AG04449 (cell line): ENCODE measurements around the gene DOK5.

Experiments used
- CTCF ChIA-PET: fragments of 350-600 bp; formaldehyde crosslinking; extraction: SDS; loops from one replicate; lab custom pipeline; 2021; ENCODE audit warnings: antibody characterized with exemption; lab: Yijun Ruan, JAX
- POLR2A ChIA-PET: fragments of 400-600, 350-600 bp; formaldehyde crosslinking; extraction: SDS; loops from one replicate; lab custom pipeline; 2020; ENCODE audit warnings: antibody characterized with exemption, inconsistent platforms; lab: Yijun Ruan, JAX
- DNase-seq: peaks from one replicate; pipeline ENCODE4 v3.0.0-alpha.2; 2010; ENCODE audit warnings: low read depth, low spot score
- H3K4me3 ChIP-seq: 2 replicates; pipeline ENCODE4 v1.5.1; 2011; ENCODE audit warnings: low read depth, mild to moderate bottlenecking, control low read depth, low read length
- TF ChIP-seq, protein P1 (sequence below): IDR thresholded peaks from one replicate; pipeline ENCODE4 v1.5.1; 2011; ENCODE audit warnings: mild to moderate bottlenecking, moderate library complexity, low read length, control low read depth, inconsistent platforms; ENCODE audit not compliant: insufficient read depth; ENCODE audit errors: missing control alignments

The DOK5 gene

DNA sequence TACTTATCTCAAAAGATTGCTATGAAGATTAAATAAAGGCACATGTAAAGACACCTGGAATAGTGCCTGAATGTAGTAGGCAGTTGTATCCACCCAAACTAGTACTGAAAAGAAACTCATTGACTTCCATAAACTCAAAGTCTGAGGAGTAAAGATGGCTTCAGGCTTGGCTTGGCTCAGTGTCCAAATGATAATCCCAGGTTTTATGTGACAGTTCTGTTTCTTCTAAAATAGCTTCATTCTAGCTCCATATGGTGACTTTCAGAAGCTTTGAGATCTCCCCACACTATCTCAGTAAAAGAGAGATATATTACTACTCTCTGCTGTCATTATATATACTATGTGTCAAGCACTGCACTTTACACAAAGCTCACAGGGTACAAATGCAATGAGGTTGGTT, 121.3 kb downstream of the DOK5 start:
- ChIA-PET POLR2A (no interaction called here), CTCF (no interaction called here)
- TF ChIP-seq, protein P1, sequence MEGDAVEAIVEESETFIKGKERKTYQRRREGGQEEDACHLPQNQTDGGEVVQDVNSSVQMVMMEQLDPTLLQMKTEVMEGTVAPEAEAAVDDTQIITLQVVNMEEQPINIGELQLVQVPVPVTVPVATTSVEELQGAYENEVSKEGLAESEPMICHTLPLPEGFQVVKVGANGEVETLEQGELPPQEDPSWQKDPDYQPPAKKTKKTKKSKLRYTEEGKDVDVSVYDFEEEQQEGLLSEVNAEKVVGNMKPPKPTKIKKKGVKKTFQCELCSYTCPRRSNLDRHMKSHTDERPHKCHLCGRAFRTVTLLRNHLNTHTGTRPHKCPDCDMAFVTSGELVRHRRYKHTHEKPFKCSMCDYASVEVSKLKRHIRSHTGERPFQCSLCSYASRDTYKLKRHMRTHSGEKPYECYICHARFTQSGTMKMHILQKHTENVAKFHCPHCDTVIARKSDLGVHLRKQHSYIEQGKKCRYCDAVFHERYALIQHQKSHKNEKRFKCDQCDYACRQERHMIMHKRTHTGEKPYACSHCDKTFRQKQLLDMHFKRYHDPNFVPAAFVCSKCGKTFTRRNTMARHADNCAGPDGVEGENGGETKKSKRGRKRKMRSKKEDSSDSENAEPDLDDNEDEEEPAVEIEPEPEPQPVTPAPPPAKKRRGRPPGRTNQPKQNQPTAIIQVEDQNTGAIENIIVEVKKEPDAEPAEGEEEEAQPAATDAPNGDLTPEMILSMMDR: no peak
- no peak overlapping the region for H3K4me3 ChIP-seq
- no peak for DNase-seq

DNA sequence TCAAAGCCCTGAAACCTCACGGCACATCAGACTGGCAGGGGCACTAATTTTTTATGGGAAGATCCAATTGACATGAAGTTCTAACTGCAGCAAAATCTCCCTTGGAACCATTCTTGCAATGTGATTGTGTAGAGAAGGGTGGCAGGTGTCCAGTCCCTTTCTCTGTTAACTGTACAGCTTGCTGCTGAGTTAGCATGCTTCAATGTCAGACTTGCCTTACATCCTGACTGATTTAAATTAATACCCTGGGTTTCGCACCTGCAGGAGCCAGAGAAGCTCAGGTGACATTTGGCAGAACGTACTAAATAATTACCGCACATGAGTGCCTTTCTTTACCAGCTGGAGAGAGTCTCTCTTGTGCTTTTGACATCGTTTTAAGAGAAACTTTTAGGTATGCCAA, 123.0 kb downstream of the DOK5 start:
- no peak for DNase-seq
- H3K4me3 ChIP-seq: no peak overlapping the region
- ChIA-PET POLR2A (no interaction called here), CTCF (no interaction called here)
- TF ChIP-seq, protein P1: no peak

DNA sequence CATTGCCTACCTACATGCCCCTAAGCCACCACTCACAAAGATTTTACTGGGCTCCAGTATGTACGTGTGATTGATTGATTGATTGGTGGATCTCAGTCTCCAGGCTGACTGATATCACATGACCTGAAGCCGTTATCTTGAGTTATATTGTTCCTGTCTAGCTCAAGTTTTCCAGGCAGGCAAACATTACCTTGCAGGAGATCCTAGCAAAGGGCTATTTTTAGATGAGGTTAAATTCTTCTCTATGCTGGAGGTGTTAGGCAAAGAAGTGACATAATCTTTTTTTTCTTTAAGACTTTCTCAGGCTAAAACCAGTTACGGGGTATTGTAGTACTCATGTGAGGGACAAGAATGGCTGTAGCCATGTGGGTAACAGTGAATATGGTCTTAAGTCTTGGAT, 125.2 kb downstream of the DOK5 start:
- POLR2A ChIA-PET: no interaction called here
- TF ChIP-seq, protein P1: no peak
- no peak overlapping the region for H3K4me3 ChIP-seq
- no peak for DNase-seq
- CTCF ChIA-PET: interaction anchor here (1.5 kb wide), 1 partner anchor 47 kb away, joined by 5 read pairs; no protein-coding TSS in a partner anchor

DNA sequence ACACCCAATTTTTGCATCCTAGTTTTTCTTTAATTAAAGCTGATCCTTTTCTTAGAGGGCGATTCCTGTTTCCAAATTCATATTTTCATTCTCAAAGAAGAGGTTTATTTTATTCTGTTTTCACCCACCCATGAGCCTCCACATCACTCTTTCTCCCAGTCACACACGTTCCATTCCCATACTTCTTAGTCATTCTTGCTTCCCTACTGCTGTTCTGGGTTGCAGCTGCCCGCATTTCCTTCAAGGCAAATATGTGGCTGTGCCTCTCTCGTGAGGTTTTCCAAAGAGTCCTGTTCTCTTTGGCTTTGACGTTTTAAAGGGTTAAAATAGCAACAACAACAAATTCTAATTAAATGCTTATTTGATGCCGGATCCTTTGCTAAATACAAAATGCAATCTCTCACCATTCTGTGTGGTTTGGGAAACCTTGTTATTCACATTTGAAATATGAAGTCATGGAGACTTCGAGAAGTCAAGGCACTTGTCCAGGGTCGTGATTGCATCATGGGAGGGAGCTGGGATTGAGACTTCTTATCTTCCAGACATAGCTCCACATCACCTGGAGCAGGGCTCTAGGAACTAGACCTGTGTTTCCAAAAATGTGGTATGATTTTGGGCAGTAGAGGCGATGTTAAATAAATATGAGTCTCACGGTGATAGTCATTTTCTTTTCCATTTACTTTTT, 126.6 kb downstream of the DOK5 start:
- H3K4me3 ChIP-seq: no peak overlapping the region
- no peak for DNase-seq
- POLR2A ChIA-PET: no interaction called here
- CTCF ChIA-PET: no interaction called here
- TF ChIP-seq, protein P1: no peak

DNA sequence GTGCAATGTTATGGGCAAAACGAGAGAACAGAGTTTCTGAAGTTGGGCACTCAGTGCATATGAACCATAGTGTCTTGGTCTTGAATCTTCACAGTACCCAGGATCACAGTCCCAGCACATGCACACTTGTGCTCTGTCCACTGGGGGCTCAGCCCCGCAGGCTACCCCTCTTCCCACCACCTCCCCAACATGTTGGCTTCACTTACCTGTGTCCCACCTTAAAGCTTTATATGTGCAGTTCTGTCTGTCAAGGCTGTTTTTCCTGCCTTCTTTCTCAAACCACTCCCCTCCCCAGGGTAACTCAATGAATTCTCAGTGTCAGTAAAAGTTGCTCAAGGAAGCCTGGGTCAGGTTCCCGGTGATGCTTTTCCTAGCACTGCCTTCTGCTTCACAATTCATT, 129.9 kb downstream of the DOK5 start:
- TF ChIP-seq, protein P1: no peak
- ChIA-PET CTCF (no interaction called here), POLR2A (no interaction called here)
- H3K4me3 ChIP-seq: no peak overlapping the region
- DNase-seq: no peak

DNA sequence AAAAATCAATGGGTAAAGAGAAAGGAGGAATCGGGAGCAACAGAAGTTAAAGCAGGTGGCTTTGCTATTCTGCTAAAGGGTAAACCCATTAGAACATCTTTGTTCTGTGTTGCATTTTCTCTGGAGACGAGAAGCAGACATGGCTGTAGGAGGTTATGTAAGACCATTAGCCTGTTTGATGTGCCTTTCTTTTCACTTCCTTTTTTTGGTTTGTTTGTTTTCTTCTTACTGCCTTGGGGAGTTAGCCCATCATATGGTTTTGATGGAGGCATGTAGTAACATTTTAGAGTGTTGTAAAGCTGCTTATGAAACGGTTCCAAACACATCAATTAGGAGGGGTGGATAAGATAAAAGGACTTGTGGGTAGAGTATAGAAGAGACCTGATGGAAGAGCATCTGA, 131.0 kb downstream of the DOK5 start:
- H3K4me3 ChIP-seq: no peak overlapping the region
- TF ChIP-seq, protein P1: no peak
- POLR2A ChIA-PET: no interaction called here

More for the DNA sequence above, 131.0 kb downstream of the DOK5 start:
- no peak for DNase-seq
- CTCF ChIA-PET: no interaction called here
